Left colon (tissue), 2 donors: Measurements from ENCODE around the gene UGT2A2. TPM values are rescaled to one million over a fixed set of nuclear protein-coding genes. Genes with fewer than 3 reads are reported as not detected.
"Not testable (repeated sequence)": the region's sequence is repeated elsewhere in the genome, so short reads cannot be mapped to it uniquely, and the experiment has no call there.

ENCODE experiments used
- ATAC-seq: fragments of 200-7000 bp; cut with Tn5 transposase; one replicate; pipeline ENCODE4 v1.9.1; 2020; ENCODE audit warnings: mild to moderate bottlenecking, moderate library complexity
- DNase-seq, 2 donors: peaks; one replicate each; pipeline ENCODE4 v3.0.0-alpha.2; 2020
- intact Hi-C, 2 donors: fragments of 100-400 bp; cut with DNase I in 1 of 2; cut with micrococcal nuclease in 1 of 2; formaldehyde crosslinking; loops; one replicate each; pipeline versions ENCODE4 v1.11.2 to v1.14.0; 2022; cut with DNase I, micrococcal nuclease
- long read RNA-seq: library from polyadenylated mRNA; unstranded; transcript quantifications from one replicate; pipeline ENCODE4 v2.0.0, GENCODE V29; 2021
- total RNA-seq, 2 donors: library from RNA; stranded (reverse); fragmentation: NEBNext Ultra II Directional; extraction: Animal tissue kit (Norgen Biotek cat#: 25700); gene quantifications; one replicate each; pipeline ENCODE4 v1.2.1, GENCODE V29; 2021
- donor health status: DM: no; HTN: no; CAD: no.
- donor health status: DM: yes; HTN: yes; CAD: no.

Gene UGT2A2
- total RNA-seq, result not detected
- long read RNA-seq, result 0 reads

GRCh38 chr4:69639542-69639941 is at the start of gene UGT2A2:
TSS of gene UGT2A2 (minus strand) at chr4:69639642. CDS start at chr4:69639640, 2 bp downstream.
- intact Hi-C loops, result no loop called here
- DNase-seq, result no peak
- no peak for ATAC-seq

- intact Hi-C loops, result no loop called here
- no peak for ATAC-seq
- no peak for DNase-seq
Measured at GRCh38 chr4:69684804-69685203, 45.4 kb upstream of the UGT2A2 start.

- DNase-seq, result no peak
- no peak for ATAC-seq
Measured at GRCh38 chr4:69668680-69669079, 29.2 kb upstream of the UGT2A2 start.

GRCh38 chr4:69664009-69664408 is 24.6 kb upstream of the UGT2A2 start:
- DNase-seq, intact Hi-C loops, ATAC-seq: not testable (repeated sequence)

More at GRCh38 chr4:69668680-69669079, 29.2 kb upstream of the UGT2A2 start:
- intact Hi-C loops, result no loop called here

GRCh38 chr4:69661130-69661803 is 21.8 kb upstream of the UGT2A2 start:
- intact Hi-C loops, ATAC-seq, DNase-seq: not testable (repeated sequence)

DNA sequence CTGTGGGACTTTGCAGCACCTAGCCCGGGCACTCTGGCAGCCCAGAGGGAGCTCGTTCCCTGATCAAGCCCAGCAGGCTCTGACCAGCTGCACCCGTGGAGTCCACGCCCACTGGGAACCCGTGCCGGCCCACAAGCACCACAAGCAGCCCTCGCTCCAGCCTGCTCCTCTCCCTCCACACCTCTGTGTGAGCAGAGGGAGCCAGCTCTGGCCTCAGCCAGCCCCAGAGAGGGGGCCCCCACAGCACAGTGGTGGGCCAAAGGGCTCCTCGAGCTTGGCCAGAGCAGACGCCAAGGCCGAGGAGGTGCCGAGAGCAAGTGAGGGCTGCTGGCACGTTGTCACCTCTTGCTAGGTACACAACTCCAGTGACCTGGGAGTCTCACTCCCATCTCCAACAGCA is 18.7 kb upstream of the UGT2A2 start:
- ATAC-seq (no peak), DNase-seq (no peak)
- intact Hi-C loops, result no loop called here

GRCh38 chr4:69656653-69657158 is 17.3 kb upstream of the UGT2A2 start:
- intact Hi-C loops, result no loop called here
- DNase-seq, result no peak

DNA sequence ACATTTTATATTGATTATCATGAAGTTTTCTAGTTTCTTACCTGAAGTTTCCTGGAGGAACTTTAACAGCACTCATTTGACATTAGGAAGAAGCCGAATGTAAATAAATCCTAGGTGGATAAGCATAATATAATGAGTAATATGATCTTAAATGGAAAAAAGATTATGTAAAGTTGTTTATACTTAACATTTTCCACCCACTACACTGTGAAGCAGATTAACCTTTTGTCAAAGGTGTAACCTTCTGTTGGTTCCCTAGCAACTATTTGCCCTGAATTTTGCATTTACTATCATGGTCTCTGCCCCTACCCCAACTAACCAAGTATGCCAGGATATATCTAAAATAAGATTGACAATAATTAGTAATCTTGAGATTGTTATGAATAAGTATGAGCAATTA is 13.7 kb upstream of the UGT2A2 start, which contains the start of gene UGT2A1:
Gene UGT2A1, minus strand, starts transcription at position 101 of the 400 bp plus-strand sequence. CDS start 5,603 bp downstream, outside the sequence.
- ATAC-seq, result no peak

More at GRCh38 chr4:69656653-69657158, 17.3 kb upstream of the UGT2A2 start:
- ATAC-seq, result no peak

GRCh38 chr4:69650872-69651271 is 11.4 kb upstream of the UGT2A2 start:
- ATAC-seq (no peak), DNase-seq (no peak)
- intact Hi-C loops, result no loop called here

More for the DNA sequence above, 13.7 kb upstream of the UGT2A2 start, which contains the start of gene UGT2A1:
- intact Hi-C loops, result no loop called here
- no peak for DNase-seq

DNA sequence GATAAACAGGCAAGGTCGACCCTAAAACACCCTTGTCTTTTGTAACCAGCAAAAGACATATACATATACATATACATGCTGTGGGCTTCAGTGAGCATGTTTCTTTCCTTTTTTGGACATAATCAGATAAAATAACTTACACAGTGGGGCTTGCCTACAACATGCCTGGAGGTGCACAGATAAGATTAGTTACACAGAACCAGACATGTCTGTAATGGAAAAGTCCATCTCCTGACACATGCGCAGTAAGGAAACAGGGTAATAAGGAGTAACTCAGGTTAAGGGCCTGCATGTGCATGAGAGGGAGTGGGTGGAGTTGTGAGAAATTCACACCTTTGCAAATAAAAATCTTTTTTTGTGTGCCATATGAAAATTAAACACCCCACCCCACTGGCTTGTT is 10.2 kb upstream of the UGT2A2 start:
- DNase-seq (no peak), ATAC-seq (no peak)
- intact Hi-C loops, result no loop called here

DNA sequence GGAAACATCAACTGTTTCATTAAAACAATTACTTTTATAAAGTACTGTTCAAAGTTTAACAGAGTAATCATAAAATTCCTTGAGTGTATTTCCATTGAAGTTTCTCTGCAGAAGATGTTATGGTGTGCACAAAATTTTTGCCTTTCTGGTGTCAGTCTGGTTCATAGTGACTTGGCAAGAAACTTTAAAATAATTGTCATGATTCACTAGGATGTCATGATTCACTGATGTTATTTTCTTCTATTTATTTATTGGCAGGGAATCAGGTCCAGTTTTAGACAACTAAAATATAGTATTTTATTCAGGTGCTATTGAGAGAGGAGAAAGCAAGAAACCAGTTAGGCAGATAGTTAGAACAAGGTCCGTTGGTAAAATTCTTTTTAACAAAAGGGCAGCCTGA is 9.8 kb upstream of the UGT2A2 start:
- DNase-seq (no peak), ATAC-seq (no peak)
- intact Hi-C loops, result no loop called here

GRCh38 chr4:69642961-69643360 is 3.5 kb upstream of the UGT2A2 start:
- intact Hi-C loops, result no loop called here
- DNase-seq, result no peak
- no peak for ATAC-seq

- ATAC-seq, result no peak
- DNase-seq, result no peak
- intact Hi-C loops, result no loop called here
Measured at GRCh38 chr4:69640289-69640688, 847 bp upstream of the UGT2A2 start.

- no peak for DNase-seq
- no peak for ATAC-seq
- intact Hi-C loops, result no loop called here
Measured at GRCh38 chr4:69617083-69617694, 22.3 kb downstream of the UGT2A2 start.

DNA sequence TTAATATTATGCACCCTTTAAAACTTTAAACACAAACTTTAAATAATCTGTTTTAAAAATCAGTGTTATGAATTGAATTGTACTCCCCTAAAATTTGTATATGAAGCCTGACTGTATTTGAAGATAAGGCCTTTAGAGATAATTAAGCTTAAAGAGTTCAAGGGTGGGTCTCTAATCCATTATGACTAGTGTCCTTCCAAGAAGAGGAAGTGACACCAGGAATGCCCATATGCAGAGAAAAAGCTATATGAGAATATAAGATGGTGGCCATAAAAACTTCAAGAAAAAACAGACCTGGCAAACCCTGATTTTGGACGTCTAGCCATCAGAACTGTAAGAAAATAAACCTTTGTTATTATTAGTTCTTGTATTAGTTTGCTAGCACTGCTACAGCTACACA is 29.0 kb downstream of the UGT2A2 start:
- DNase-seq (no peak), ATAC-seq (no peak)
- intact Hi-C loops, result no loop called here

DNA sequence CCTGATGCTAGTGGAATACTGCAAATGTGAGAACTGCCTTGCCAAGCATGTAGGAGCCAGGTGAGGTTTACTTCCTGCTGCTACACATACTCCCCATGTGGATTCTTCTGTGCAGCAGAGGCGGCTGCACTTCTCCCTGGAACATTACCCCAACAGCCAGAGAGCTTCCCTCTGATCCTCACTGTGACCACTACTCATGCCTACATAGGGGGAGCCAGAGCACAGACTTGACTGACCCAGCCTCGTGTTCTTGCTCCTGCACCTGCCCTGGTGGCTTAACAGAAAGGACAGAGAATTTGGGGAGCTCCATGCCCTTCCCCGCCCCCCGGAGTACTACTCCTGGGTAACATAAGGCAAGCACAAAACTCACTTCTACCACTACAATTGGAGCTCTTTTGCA is 38.4 kb downstream of the UGT2A2 start:
- DNase-seq (no peak), ATAC-seq (no peak)
- intact Hi-C loops, result no loop called here

GRCh38 chr4:69600013-69600412 is 39.4 kb downstream of the UGT2A2 start:
- no peak for ATAC-seq
- no peak for DNase-seq
- intact Hi-C loops, result no loop called here

DNA sequence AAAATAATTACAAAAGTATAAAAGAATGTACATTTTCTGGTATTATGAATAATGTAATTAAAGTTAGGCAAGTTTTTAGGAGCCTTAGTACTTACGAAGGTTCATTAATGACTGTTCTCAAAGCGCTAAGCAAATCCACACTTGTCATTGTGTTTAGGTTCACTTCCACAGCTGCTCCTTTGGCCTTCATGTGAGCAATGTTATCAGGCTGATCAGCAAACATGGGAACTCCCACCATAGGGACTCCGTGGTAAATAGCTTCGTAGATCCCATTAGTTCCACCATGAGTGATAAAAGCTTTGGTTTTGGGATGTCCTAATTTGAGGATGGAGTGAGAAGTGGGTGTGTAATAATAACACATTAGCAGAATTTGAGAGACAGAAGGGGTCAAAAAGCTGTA is 45.1 kb downstream of the UGT2A2 start:
- DNase-seq (no peak), ATAC-seq (no peak)

DNA sequence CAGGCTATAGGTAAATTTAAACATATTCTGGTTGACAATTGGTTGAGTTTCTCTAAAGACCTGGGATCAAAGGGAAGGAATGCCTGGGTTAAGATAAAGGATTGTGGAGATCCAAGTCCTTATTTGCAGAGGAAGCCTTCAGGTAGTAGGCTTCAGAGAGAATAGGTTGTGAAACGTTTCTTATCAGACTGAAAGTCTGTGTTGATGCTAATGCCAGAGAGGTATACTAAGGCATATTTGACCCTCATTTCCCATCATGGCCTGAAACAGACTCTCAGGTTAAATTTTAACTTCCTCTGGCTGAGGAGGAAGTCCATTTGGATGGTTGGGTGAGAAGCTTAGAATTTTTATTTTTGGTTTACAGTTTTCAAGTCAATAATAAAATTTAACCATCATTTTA is 48.1 kb downstream of the UGT2A2 start:
- ATAC-seq (no peak), DNase-seq (no peak)
- intact Hi-C loops, result no loop called here

More for the DNA sequence above, 45.1 kb downstream of the UGT2A2 start:
- intact Hi-C loops, result no loop called here

GRCh38 chr4:69589884-69590283 is 49.6 kb downstream of the UGT2A2 start:
- DNase-seq (no peak), ATAC-seq (no peak)
- intact Hi-C loops, result no loop called here
